ENCODE measurements around the gene ABHD1. TPM values are rescaled to one million over a fixed set of nuclear protein-coding genes. Genes with fewer than 3 reads are reported as not detected.
"Not testable (repeated sequence)": the region's sequence is repeated elsewhere in the genome, so short reads cannot be mapped to it uniquely, and the experiment has no call there.

ABHD1 gene
- total and polyA plus RNA-seq, 4 donors = 0.09 to 2.0 (median 0.61) TPM

DNA sequence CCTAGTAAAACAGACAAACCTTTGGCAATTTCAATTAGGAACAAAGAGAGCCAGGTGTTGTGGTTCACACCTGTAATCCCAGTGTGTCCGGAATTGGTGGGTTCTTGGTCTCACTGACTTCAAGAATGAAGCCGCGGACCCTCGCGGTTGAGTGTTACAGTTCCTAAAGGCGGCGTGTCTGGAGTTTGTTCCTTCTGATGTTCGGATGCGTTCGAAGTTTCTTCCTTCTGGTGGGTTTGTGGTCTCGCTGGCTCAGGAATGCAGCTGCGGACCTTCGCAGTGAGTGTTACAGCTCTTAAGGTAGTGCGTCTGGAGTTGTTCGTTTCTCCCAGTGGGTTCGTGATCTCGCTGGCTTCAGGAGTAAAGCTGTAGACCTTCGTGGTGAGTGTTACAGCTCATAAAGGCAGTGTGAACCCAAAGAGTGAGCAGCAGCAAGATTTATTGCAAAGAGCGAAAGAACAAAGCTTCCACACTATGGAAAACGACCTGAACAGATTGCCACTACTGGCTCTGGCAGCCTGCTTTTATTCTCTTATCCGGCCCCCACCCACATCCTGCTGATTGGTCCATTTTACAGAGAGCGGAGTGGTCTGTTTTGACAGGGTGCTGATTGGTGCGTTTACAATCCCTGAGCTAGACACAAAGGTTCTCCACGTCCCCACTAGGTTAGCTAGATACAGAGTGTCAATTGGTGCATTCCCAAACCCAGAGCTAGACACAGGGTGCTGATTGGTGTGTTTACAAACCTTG, 12.8 kb upstream of the ABHD1 start:
- H3K27me3 ChIP-seq (ENCODE audit: control insufficient read depth in 4 of 4, insufficient read depth in 4 of 4, low read length in 3 of 4); H3K27ac ChIP-seq (ENCODE audit: low read depth in 1 of 2, low read length in 2 of 2); DNase-seq (ENCODE audit: low spot score); H3K9me3 ChIP-seq (ENCODE audit: control insufficient read depth in 4 of 4, low read length in 3 of 4); H3K4me3 ChIP-seq (ENCODE audit: low read depth in 1 of 3, low read length in 3 of 3); H3K9ac ChIP-seq (ENCODE audit: low read depth in 1 of 2, low read length in 2 of 2); H3K4me1 ChIP-seq (ENCODE audit: control insufficient read depth in 4 of 4, insufficient read depth in 4 of 4, low read length in 3 of 4); H3K36me3 ChIP-seq (ENCODE audit: control insufficient read depth in 4 of 4, insufficient read depth in 3 of 4, low read depth in 1 of 4, low read length in 3 of 4): not testable (repeated sequence)
- whole genome bisulfite sequencing = 88% methylated on average over 24 of the region's 24 CpGs

GRCh38 chr2:27111392-27112078, 12.1 kb upstream of the ABHD1 start:
- not testable (repeated sequence) for H3K36me3 ChIP-seq (ENCODE audit: control insufficient read depth in 4 of 4, insufficient read depth in 3 of 4, low read depth in 1 of 4, low read length in 3 of 4); H3K9ac ChIP-seq (ENCODE audit: low read depth in 1 of 2, low read length in 2 of 2); H3K27ac ChIP-seq (ENCODE audit: low read depth in 1 of 2, low read length in 2 of 2); H3K4me3 ChIP-seq (ENCODE audit: low read depth in 1 of 3, low read length in 3 of 3); H3K27me3 ChIP-seq (ENCODE audit: control insufficient read depth in 4 of 4, insufficient read depth in 4 of 4, low read length in 3 of 4); H3K4me1 ChIP-seq (ENCODE audit: control insufficient read depth in 4 of 4, insufficient read depth in 4 of 4, low read length in 3 of 4); DNase-seq (ENCODE audit: low spot score); H3K9me3 ChIP-seq (ENCODE audit: control insufficient read depth in 4 of 4, low read length in 3 of 4)
- 91% methylated on average over 49 of the region's 49 CpGs for WGBS

DNA sequence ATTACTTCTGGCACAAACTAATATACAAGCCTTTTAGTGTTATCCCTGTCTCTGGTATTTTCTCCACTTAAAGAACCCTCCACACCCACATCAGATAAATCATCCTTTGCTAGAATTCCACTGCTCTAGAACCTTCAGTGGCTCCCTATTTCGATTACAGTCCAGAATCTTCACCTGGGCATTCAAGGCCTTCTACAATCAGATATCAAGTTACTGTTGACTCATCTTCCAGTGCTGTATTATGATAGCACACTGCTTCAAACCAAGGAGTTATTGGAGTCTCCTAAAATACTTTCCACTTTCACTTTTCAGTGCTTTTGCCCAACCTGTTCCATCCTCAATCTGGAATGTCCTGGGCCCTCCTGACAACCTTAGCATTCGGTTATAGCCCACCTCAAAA, 8.1 kb upstream of the ABHD1 start:
- no peak overlapping the region for H3K27ac ChIP-seq (ENCODE audit: low read depth in 1 of 2, low read length in 2 of 2)
- no peak for DNase-seq (ENCODE audit: low spot score)
- no peaks in the 10 kb centered on the region for H3K9me3 ChIP-seq (ENCODE audit: control insufficient read depth in 4 of 4, low read length in 3 of 4)
- TF ChIP-seq RAD21 (IDR thresholded peaks at IDR 0.05) = no peak
- TF ChIP-seq, protein P1, sequence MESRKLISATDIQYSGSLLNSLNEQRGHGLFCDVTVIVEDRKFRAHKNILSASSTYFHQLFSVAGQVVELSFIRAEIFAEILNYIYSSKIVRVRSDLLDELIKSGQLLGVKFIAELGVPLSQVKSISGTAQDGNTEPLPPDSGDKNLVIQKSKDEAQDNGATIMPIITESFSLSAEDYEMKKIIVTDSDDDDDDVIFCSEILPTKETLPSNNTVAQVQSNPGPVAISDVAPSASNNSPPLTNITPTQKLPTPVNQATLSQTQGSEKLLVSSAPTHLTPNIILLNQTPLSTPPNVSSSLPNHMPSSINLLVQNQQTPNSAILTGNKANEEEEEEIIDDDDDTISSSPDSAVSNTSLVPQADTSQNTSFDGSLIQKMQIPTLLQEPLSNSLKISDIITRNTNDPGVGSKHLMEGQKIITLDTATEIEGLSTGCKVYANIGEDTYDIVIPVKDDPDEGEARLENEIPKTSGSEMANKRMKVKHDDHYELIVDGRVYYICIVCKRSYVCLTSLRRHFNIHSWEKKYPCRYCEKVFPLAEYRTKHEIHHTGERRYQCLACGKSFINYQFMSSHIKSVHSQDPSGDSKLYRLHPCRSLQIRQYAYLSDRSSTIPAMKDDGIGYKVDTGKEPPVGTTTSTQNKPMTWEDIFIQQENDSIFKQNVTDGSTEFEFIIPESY (IDR thresholded peaks at IDR 0.05) = no peak
- no peak for TF ChIP-seq EGR1 (IDR thresholded peaks at IDR 0.05; ENCODE audit: low read depth in 2 of 2)
- TF ChIP-seq, protein P2, sequence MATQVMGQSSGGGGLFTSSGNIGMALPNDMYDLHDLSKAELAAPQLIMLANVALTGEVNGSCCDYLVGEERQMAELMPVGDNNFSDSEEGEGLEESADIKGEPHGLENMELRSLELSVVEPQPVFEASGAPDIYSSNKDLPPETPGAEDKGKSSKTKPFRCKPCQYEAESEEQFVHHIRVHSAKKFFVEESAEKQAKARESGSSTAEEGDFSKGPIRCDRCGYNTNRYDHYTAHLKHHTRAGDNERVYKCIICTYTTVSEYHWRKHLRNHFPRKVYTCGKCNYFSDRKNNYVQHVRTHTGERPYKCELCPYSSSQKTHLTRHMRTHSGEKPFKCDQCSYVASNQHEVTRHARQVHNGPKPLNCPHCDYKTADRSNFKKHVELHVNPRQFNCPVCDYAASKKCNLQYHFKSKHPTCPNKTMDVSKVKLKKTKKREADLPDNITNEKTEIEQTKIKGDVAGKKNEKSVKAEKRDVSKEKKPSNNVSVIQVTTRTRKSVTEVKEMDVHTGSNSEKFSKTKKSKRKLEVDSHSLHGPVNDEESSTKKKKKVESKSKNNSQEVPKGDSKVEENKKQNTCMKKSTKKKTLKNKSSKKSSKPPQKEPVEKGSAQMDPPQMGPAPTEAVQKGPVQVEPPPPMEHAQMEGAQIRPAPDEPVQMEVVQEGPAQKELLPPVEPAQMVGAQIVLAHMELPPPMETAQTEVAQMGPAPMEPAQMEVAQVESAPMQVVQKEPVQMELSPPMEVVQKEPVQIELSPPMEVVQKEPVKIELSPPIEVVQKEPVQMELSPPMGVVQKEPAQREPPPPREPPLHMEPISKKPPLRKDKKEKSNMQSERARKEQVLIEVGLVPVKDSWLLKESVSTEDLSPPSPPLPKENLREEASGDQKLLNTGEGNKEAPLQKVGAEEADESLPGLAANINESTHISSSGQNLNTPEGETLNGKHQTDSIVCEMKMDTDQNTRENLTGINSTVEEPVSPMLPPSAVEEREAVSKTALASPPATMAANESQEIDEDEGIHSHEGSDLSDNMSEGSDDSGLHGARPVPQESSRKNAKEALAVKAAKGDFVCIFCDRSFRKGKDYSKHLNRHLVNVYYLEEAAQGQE (IDR thresholded peaks at IDR 0.05) = no peak
- TF ChIP-seq, protein P3, sequence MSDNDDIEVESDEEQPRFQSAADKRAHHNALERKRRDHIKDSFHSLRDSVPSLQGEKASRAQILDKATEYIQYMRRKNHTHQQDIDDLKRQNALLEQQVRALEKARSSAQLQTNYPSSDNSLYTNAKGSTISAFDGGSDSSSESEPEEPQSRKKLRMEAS (IDR thresholded peaks at IDR 0.05) = no peak
- no peak for TF ChIP-seq SP1 (IDR thresholded peaks at IDR 0.05)
- TF ChIP-seq NR2F2 (IDR thresholded peaks at IDR 0.05) = no peak
- TF ChIP-seq, protein P4, sequence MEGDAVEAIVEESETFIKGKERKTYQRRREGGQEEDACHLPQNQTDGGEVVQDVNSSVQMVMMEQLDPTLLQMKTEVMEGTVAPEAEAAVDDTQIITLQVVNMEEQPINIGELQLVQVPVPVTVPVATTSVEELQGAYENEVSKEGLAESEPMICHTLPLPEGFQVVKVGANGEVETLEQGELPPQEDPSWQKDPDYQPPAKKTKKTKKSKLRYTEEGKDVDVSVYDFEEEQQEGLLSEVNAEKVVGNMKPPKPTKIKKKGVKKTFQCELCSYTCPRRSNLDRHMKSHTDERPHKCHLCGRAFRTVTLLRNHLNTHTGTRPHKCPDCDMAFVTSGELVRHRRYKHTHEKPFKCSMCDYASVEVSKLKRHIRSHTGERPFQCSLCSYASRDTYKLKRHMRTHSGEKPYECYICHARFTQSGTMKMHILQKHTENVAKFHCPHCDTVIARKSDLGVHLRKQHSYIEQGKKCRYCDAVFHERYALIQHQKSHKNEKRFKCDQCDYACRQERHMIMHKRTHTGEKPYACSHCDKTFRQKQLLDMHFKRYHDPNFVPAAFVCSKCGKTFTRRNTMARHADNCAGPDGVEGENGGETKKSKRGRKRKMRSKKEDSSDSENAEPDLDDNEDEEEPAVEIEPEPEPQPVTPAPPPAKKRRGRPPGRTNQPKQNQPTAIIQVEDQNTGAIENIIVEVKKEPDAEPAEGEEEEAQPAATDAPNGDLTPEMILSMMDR (IDR thresholded peaks at IDR 0.05; ENCODE audit: low read depth, low read length, missing input control) = no peak
- no peak for TF ChIP-seq JUND (IDR thresholded peaks at IDR 0.05)
- TF ChIP-seq ATF3 (IDR thresholded peaks at IDR 0.05) = no peak
- TF ChIP-seq YY1 (IDR thresholded peaks at IDR 0.05) = no peak
- TF ChIP-seq FOXA1 (IDR thresholded peaks at IDR 0.05) = no peak
- 74% methylated on average over 2 of the region's 2 CpGs for WGBS
- no peak overlapping the region for H3K9ac ChIP-seq (ENCODE audit: low read depth in 1 of 2, low read length in 2 of 2)
- H3K27me3 ChIP-seq (ENCODE audit: control insufficient read depth in 4 of 4, insufficient read depth in 4 of 4, low read length in 3 of 4) = peaks cover 0 to 2% (median 0%) of the 10 kb centered on the region in 4 donors
- H3K4me1 ChIP-seq (ENCODE audit: control insufficient read depth in 4 of 4, insufficient read depth in 4 of 4, low read length in 3 of 4) = peaks cover 0 to 10% (median 9%) of the 10 kb centered on the region in 4 donors
- H3K4me3 ChIP-seq (ENCODE audit: low read depth in 1 of 3, low read length in 3 of 3) = no peak overlapping the region
- H3K36me3 ChIP-seq (ENCODE audit: control insufficient read depth in 4 of 4, insufficient read depth in 3 of 4, low read depth in 1 of 4, low read length in 3 of 4) = no peaks in the 10 kb centered on the region
